ENCODE results near the gene GATAD2B. TPM values are rescaled to one million over a fixed set of nuclear protein-coding genes. Genes with fewer than 3 reads are reported as not detected.

Gene GATAD2B
- polyA plus RNA-seq, 1 donor from 2014 or later, result 12.8 TPM

DNA sequence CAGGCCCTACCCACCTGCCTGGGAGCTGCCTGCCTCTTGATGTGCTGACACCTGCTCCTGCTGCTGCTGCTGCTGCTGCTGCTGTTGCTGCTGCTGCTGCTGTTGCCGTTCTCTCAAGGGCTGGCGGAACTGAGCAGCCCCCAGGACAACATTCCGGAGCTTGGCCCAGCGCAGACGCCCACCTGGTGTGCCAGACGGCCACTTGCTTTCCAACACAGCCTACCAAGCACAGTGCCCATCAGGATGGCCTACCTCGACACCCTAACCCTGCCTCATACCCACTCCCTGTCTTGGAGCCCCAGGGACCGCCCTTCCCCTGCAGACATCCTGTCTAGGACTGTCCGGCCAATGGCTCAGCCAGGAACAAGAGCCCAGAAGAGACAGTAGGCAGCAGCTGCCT is 12.0 kb upstream of the GATAD2B start:
- no peak overlapping the region for H3K9ac ChIP-seq (ENCODE audit: low read length)
- H4K20me1 ChIP-seq (ENCODE audit: insufficient read depth), result no peaks in the 10 kb centered on the region
- no peak overlapping the region for H3K4me2 ChIP-seq (ENCODE audit: low read length)
- TF ChIP-seq MXI1 (conservative IDR thresholded peaks at IDR 0.05; ENCODE audit: poor library complexity, severe bottlenecking), result no peak
- no peaks in the 10 kb centered on the region for H3K27me3 ChIP-seq (ENCODE audit: insufficient read depth, low read depth, low read length)
- H3K9me2 ChIP-seq (ENCODE audit: insufficient read depth, low read length), result no peaks in the 10 kb centered on the region
- no peak overlapping the region for H2AFZ ChIP-seq (ENCODE audit: low read depth, low read length)
- no peaks in the 10 kb centered on the region for H3F3A ChIP-seq (ENCODE audit: insufficient read depth, low read length, poor library complexity, severe bottlenecking)
- no peak overlapping the region for H3K4me3 ChIP-seq (ENCODE audit: low read length)
- no peaks in the 10 kb centered on the region for H3K9me3 ChIP-seq (ENCODE audit: low read length)
- H3K36me3 ChIP-seq (ENCODE audit: insufficient read depth, low read length), result no peaks in the 10 kb centered on the region
- no peak overlapping the region for H3K27ac ChIP-seq (ENCODE audit: low read length)
- H3K79me2 ChIP-seq (replicated peaks; ENCODE audit: insufficient read depth, low read length), result no peaks in the 10 kb centered on the region

DNA sequence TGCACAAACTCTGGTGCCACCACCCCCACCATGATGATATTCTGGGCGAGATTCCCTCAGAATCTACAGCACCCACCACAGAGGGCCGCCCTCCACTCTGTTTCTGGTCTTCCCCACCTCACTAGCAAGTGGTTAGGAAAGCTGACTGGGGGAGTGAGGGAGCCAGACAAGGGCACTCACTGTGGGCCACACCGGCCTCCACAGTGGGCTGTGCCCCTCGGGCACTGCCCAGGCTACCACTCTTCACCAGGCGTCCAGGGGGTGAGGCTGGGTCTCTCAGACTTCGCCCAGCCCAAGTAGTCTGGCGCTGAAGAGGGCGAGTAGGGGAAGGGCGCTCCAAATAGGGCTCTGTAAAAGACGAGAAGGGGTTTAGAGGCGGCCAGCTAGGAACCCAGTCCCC is 11.2 kb upstream of the GATAD2B start:
- Histone ChIP-seq H3K9me2 (ENCODE audit: insufficient read depth, low read length) (no peaks in the 10 kb centered on the region), H3K79me2 (replicated peaks; ENCODE audit: insufficient read depth, low read length) (no peaks in the 10 kb centered on the region), H3K4me2 (ENCODE audit: low read length) (no peak overlapping the region), H3K36me3 (ENCODE audit: insufficient read depth, low read length) (no peaks in the 10 kb centered on the region), H2AFZ (ENCODE audit: low read depth, low read length) (no peak overlapping the region), H4K20me1 (ENCODE audit: insufficient read depth) (no peaks in the 10 kb centered on the region), H3K9ac (ENCODE audit: low read length) (no peak overlapping the region), H3F3A (ENCODE audit: insufficient read depth, low read length, poor library complexity, severe bottlenecking) (no peaks in the 10 kb centered on the region), H3K9me3 (ENCODE audit: low read length) (no peaks in the 10 kb centered on the region), H3K27ac (ENCODE audit: low read length) (no peak overlapping the region), H3K27me3 (ENCODE audit: insufficient read depth, low read depth, low read length) (no peaks in the 10 kb centered on the region), H3K4me3 (ENCODE audit: low read length) (no peak overlapping the region)
- TF ChIP-seq RAD21 (conservative IDR thresholded peaks at IDR 0.05) (no peak), EZH2 (IDR thresholded peaks at IDR 0.05; ENCODE audit: borderline replicate concordance, insufficient read depth, low read length, poor library complexity, severe bottlenecking) (no peak), SMC3 (conservative IDR thresholded peaks at IDR 0.05; ENCODE audit: poor library complexity) (no peak), EP300 (conservative IDR thresholded peaks at IDR 0.05; ENCODE audit: poor library complexity, severe bottlenecking) (no peak), POLR2AphosphoS5 (IDR thresholded peaks at IDR 0.05) (no peak), MXI1 (conservative IDR thresholded peaks at IDR 0.05; ENCODE audit: poor library complexity, severe bottlenecking) (no peak), TAF1 (IDR thresholded peaks at IDR 0.05; ENCODE audit: low read depth) (no peak), REST (IDR thresholded peaks at IDR 0.05; ENCODE audit: borderline replicate concordance) (no peak)
- TF ChIP-seq, protein P1, sequence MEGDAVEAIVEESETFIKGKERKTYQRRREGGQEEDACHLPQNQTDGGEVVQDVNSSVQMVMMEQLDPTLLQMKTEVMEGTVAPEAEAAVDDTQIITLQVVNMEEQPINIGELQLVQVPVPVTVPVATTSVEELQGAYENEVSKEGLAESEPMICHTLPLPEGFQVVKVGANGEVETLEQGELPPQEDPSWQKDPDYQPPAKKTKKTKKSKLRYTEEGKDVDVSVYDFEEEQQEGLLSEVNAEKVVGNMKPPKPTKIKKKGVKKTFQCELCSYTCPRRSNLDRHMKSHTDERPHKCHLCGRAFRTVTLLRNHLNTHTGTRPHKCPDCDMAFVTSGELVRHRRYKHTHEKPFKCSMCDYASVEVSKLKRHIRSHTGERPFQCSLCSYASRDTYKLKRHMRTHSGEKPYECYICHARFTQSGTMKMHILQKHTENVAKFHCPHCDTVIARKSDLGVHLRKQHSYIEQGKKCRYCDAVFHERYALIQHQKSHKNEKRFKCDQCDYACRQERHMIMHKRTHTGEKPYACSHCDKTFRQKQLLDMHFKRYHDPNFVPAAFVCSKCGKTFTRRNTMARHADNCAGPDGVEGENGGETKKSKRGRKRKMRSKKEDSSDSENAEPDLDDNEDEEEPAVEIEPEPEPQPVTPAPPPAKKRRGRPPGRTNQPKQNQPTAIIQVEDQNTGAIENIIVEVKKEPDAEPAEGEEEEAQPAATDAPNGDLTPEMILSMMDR (IDR thresholded peaks at IDR 0.05; ENCODE audit: poor library complexity, severe bottlenecking), result no peak

DNA sequence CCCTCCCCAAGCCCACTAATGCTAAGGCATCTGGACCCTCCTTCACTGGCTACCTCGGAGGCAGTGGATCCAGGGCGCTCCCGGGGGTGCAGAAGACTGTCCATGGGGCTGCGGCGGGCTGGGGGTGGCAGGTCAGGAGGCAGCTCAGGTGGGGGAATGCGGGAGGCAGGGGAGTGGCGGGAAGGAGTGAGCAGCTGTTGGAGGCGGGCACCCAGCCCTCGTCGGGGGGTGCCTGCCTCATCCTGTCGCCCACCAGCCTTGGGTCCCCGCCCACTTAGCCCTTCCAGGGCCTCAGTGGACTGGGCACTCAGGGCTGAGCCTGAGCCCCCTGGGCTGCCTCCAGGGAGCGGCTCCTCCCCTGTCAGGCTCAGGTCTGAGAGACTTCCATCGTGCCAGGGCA is 10.7 kb upstream of the GATAD2B start:
- Histone ChIP-seq H4K20me1 (ENCODE audit: insufficient read depth) (no peaks in the 10 kb centered on the region), H3K79me2 (replicated peaks; ENCODE audit: insufficient read depth, low read length) (no peaks in the 10 kb centered on the region), H3F3A (ENCODE audit: insufficient read depth, low read length, poor library complexity, severe bottlenecking) (no peaks in the 10 kb centered on the region), H3K9me3 (ENCODE audit: low read length) (no peaks in the 10 kb centered on the region), H2AFZ (ENCODE audit: low read depth, low read length) (no peak overlapping the region), H3K27me3 (ENCODE audit: insufficient read depth, low read depth, low read length) (no peaks in the 10 kb centered on the region), H3K9ac (ENCODE audit: low read length) (no peak overlapping the region), H3K27ac (ENCODE audit: low read length) (no peak overlapping the region), H3K4me3 (ENCODE audit: low read length) (no peak overlapping the region), H3K4me2 (ENCODE audit: low read length) (no peak overlapping the region), H3K9me2 (ENCODE audit: insufficient read depth, low read length) (no peaks in the 10 kb centered on the region), H3K36me3 (ENCODE audit: insufficient read depth, low read length) (no peaks in the 10 kb centered on the region)
- TF ChIP-seq EP300 (conservative IDR thresholded peaks at IDR 0.05; ENCODE audit: poor library complexity, severe bottlenecking), result no peak
- TF ChIP-seq POLR2AphosphoS5 (IDR thresholded peaks at IDR 0.05), result no peak
- TF ChIP-seq MXI1 (conservative IDR thresholded peaks at IDR 0.05; ENCODE audit: poor library complexity, severe bottlenecking), result no peak
- TF ChIP-seq, protein P1 (IDR thresholded peaks at IDR 0.05; ENCODE audit: poor library complexity, severe bottlenecking), result no peak
- no peak for TF ChIP-seq REST (IDR thresholded peaks at IDR 0.05; ENCODE audit: borderline replicate concordance)
- TF ChIP-seq RAD21 (conservative IDR thresholded peaks at IDR 0.05), result no peak
- TF ChIP-seq EZH2 (IDR thresholded peaks at IDR 0.05; ENCODE audit: borderline replicate concordance, insufficient read depth, low read length, poor library complexity, severe bottlenecking), result no peak
- no peak for TF ChIP-seq TAF1 (IDR thresholded peaks at IDR 0.05; ENCODE audit: low read depth)
- no peak for TF ChIP-seq SMC3 (conservative IDR thresholded peaks at IDR 0.05; ENCODE audit: poor library complexity)
